RKO (cell line): ENCODE data around the gene PEAK3.

ENCODE experiments used
- DNase-seq: peaks from one replicate; pipeline ENCODE4 v3.0.0-alpha.2; 2016; ENCODE audit warnings: low spot score

Gene PEAK3

GRCh38 chr19:2315818-2316353, 33.9 kb upstream of the PEAK3 start:
- no peak for DNase-seq

- no peak for DNase-seq
These were observed 33.3 kb upstream of the PEAK3 start for GRCh38 chr19:2315121-2315817.

GRCh38 chr19:2312820-2313501, 31.0 kb upstream of the PEAK3 start:
- no peak for DNase-seq

DNA sequence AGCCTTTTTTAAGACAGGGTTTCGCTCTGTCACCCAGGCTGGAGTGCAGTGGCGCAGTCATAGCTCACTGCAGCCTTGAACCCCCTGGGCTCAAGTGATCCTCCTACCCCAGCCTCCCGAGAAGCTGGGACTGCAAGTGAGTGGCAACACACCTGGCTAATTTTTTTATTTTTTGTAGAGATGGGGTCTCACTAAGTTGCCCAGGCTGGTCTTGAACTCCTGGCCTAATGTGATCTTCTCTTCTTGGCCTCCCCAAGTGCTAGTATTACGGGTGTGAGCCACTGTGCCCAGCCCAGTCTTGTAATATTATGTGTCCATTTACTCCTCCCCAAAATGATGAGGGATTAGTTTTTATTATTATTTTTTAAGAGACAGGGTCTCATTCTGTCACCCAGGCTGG, 29.1 kb upstream of the PEAK3 start:
- DNase-seq: no peak

GRCh38 chr19:2309734-2310362, 27.9 kb upstream of the PEAK3 start:
- no peak for DNase-seq

GRCh38 chr19:2308114-2308556, 26.2 kb upstream of the PEAK3 start, which contains the start of gene LINGO3:
LINGO3 (minus strand) TSS chr19:2308154; CDS start chr19:2291776, 16,378 bp downstream.
- DNase-seq: no peak

- DNase-seq: no peak
These were observed 25.6 kb upstream of the PEAK3 start for GRCh38 chr19:2307518-2308012.

DNA sequence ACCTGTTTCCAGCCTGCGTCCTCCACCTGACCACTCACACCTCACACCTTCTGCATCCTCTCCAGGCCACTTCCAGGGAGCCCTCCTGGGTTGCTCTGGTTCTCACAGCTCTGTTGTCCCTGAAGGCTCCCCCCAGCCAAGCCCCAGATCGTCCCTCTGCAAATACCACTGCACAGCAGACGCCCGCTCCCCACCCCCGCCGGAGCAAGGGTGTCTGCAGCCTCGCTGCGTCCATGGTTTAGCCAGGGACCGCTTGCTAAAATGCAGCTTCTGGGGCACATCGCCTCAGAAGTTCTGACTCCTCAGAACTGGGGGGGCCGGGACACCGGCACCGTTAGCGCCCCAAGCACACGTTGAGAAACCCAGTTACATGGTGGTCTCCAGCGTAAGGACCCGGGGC, 25.0 kb upstream of the PEAK3 start:
- DNase-seq: no peak

DNA sequence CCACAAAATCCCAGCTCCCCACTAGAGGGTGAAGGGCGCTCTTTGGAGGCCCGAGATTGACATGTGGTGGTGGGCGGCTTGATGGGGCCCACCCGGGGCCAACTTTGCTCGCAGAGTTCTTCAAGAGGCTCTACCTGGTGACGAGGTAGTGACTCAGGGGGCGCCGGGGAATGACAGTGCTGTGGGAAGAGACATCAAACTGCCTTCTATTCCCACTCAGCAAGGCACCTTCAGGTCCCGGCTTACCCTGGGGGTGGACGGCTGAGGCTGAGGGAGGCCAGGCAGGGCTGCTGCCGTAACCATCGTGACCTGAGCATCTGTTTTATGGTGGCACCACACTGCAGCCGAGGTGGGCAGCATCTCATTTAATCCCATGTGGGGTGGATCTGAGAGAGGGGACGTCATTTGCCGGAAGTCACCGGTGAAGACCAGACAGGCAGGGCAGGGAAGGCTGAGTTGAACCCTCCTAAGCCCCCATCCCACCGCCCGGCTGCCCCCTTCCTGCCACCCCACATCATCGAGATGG, 24.4 kb upstream of the PEAK3 start:
- no peak for DNase-seq

GRCh38 chr19:2305452-2306280, 23.7 kb upstream of the PEAK3 start:
- no peak for DNase-seq

DNA sequence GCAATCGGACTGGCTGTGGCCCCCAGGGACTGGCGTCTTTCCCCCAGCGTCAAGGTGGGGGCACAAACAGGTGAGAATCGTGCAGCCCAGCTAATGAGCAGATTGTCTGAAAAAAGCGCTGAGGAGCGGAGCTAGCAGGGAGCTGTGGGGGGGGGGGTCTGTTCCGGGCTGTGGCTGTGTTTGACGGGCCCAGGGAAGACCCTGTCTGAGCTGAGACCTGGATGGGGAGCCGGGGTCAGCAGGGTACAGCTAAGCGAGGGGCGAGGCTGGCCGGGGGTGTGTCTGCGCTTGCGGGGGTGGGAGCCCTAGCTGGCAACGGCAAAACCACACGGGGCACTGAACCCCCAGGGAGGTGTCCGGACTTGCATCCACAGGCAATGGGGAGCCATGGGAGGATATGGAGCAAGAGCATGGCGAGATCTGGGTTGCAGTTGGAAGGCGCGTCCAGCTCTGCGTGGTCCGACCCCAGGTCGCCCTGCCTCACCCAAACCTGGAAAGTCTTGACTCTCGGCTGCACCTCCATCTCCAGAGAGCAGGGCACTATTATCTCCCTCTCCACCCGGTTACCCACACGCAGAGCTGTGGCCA, 21.3 kb upstream of the PEAK3 start:
- DNase-seq: no peak

DNA sequence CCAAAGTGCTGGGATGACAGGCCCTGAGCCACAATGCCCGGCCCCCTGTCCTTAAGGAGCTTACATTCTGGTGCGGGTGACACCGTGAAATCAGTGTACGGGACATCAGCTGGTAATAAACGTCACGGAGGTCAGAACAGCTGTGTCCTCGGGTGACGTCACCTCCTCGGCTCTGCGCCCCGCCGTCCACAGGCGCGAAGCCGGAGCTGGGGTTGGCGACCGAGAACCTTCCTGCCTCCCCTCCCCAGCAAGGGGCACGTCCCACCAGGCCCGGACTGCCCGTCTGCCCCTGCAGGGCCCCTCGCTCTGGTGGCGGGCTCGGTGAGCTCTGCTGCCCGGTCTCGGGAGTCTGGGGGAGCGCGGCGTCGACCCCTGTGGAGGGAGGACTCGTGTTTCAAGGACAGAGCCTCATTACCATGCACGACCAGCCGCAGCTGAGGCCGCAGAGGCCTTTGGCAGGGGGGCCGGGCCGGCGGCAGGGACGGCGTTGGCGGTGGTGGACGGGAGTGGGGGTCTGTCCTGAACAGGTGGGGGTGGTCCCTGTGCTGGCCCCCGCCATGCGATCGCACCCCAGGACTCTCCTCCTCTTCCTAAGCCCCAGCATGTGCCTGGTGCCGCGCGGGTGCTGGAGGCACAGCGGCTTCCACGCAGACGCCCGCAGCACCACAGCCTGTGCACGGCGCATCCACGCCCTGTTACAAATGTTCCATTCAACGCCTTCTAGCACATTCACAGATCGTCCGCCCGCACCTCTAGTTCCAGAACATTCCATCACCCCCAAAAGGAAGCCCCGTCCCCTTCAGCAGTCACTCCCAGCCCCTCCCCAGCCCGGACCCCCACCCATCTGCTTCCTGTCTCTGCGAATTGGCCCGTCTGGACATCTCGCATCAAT, 20.6 kb upstream of the PEAK3 start:
- no peak for DNase-seq

DNA sequence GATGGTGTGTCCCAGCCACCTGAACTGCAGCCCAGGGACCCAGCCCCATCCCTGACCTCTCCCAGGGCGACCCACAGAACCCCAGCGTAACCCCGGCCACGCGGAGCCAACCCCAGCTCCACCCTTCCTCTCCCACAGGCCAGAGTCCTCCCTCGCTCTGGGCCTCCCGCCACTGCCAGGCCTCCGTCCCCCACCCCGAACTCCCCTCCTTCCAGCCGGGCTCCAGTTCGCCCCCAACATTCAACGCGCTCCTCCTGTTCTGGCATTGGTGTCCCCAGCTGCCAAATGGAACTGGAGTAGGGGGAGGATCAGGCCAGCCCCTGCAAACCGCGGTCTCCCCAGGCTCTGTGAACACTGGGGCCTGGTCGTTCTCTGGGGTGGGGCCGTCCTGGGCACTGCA, 18.6 kb upstream of the PEAK3 start:
- no peak for DNase-seq

DNA sequence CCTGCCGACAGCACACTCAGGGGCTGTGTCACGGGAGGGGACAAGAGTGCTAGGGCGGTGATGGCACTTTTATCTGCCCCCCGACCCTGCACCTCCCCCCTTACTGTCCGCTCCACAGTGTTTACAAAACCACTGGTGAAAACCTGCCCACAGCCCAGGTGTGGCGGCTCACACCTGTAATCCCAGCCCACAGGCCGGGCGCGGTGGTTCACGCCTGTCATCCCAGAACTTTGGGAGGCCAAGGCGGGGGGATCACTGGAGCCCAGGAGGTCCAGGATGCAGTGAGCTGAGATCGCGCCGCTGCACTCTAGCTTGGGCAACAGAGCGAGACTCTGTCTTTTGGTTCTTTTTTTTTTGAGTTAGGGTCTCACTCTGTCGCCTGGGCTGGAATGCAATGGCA, 14.2 kb upstream of the PEAK3 start:
- no peak for DNase-seq

DNA sequence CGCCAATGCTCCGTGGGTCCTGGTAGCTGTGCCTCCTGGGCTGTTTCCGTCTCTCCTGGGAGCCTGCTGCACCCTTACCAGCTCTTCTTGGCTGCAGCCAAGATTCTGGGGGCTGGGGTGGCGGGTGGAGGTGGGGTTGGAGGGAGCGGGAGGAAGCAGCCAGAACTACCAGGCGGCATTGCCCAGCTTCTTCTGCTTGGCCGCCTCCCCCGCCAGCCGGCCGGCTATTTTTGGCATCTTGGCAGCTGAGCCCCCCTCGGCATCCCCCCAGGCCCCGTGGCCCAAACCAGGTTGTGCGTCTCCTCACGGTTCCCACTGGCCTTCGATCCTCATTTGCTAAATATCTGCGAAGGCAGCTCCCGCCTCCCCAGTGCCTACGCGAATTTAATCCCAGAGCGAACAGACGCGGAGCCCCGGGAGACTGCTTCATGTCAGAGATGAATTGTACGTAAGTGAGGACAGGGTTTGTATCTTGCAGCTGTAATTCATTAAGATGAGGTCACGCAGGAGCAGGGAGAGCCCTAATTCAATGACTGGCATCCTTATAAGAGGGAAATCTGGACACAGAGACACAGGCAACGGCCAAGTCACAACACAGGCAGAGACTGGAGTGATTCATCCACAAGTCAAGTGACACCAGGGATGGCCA, 12.8 kb upstream of the PEAK3 start:
- no peak for DNase-seq

- no peak for DNase-seq
These were observed 9.3 kb upstream of the PEAK3 start for GRCh38 chr19:2291185-2291751.

- DNase-seq: no peak
These were observed 8.6 kb upstream of the PEAK3 start for GRCh38 chr19:2290441-2291184.

DNA sequence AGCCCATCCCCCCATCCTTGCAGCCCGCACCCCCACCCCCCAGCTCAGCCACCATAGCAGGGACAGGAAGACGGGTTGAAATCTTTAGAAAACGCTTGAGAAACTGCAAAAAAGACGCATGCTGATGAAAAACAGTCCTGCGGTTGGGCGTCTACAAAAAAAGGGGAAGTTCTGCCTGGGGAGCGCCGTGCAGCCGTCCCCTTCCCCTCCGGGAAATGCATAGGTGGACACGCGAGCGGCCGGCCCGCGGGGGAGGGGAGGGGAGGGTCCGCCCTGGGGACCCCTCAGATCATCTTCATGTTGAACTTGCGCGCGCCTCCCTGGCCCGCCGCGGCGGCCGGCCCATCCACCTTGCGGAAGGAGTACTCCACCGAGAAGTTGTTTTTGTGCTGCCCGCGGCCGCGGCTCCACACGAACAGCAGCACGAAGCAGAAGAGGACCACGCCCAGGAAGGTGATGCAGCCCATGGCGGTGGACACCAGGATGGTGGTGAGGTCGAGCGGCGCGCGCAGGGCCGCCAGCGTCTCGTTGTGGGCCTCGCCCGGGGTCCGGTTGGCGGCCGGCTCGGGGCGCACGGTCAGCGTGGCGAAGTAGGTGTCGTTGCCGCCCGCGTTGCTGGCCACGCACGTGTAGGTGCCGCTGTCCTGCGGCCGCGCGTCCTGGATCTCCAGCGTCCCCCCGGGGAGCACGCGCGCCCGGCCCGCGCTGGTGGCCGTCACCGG, 7.9 kb upstream of the PEAK3 start:
- no peak for DNase-seq
